Gastroesophageal sphincter (tissue), 3 donors: ENCODE measurements around the gene SAE1.

Experiments used
- CTCF ChIP-seq, 4 experiments: fragments of 200-600 bp in 2 of 4; fragments of 450-650 bp in 2 of 4; sonication (generic) in 1 of 4; IDR thresholded peaks; one replicate each; pipeline ENCODE4 v1.5.1; 2017 to 2019; ENCODE audit warnings: antibody characterized with exemption in 4 of 4, mild to moderate bottlenecking in 2 of 4, moderate library complexity in 2 of 4
- EP300 ChIP-seq: sonication (generic); formaldehyde crosslinking; IDR thresholded peaks from one replicate; pipeline ENCODE4 v1.6.1; 2017; ENCODE audit warnings: antibody characterized with exemption, mild to moderate bottlenecking
- POLR2A ChIP-seq, 2 donors: fragments of 450-650 bp; IDR thresholded peaks; one replicate each; pipeline ENCODE4 v1.6.1; 2017; ENCODE audit warnings: antibody characterized with exemption in 2 of 2, mild to moderate bottlenecking in 2 of 2, moderate library complexity in 1 of 2
- POLR2AphosphoS5 ChIP-seq: sonication (generic); formaldehyde crosslinking; IDR thresholded peaks from one replicate; pipeline ENCODE4 v1.6.1; 2017; ENCODE audit warnings: antibody characterized with exemption

GRCh38 chr19:47110521-47111005 lies 20.1 kb upstream of the SAE1 start:
- TF ChIP-seq POLR2AphosphoS5 (no peak), EP300 (no peak), POLR2A (IDR thresholded peaks at IDR 0.05) (no peak), CTCF (IDR thresholded peaks at IDR 0.05) (no peak)
